Measurements from ENCODE around the gene ST8SIA4.

The ST8SIA4 gene

GRCh38 chr5:100779669-100780375 lies 123.3 kb downstream of the ST8SIA4 start:
- no peak for DNase-seq (ENCODE audit: low read depth)

DNA sequence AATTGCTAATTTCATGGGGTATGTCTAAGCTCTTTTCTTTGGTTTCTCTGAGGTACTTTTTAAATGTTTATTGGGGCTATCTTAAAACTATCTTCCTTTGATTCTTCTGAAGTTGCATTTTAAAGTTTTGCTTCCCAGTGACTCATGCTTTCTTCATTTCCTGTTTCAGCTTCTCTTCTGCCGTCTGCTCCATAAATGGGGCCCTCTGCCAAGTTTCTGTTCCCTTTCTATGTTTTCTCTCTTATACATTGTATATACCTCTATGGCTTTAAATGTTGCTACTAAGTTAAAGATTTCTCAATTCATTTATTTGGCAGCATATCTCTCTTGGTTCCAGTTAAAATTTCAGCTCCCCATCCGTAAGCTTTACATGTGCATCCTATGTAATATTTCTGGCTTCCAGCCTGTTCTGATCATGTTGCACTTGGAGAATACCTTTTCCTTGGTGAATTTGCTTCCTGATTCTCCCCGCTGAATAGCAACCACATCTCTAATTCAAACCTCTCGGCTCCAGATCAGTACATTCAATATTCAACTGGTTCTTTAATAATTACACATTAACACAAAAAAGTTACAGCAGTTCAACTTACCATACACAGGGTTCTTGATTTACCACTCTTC lies 125.3 kb downstream of the ST8SIA4 start:
- peak; percentile 77 for DNase-seq (ENCODE audit: low read depth)

DNA sequence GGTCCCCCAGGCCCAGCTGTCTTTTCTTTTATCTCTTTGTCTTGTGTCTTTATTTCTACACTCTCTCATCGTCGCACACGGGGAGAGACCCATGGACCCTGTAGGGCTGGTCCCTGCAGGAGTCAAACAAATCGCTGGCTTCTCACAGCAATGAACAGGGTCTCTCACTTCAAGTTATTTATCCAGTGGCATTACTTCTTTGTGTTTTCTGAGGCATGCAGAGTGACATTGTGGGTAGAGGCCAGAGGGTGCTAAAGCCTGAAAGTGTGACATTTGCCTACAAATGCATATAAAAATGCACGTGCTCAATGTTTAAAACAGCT lies 127.6 kb downstream of the ST8SIA4 start:
- no peak for DNase-seq (ENCODE audit: low read depth)

GRCh38 chr5:100772548-100772947 lies 130.5 kb downstream of the ST8SIA4 start:
- no peak for DNase-seq (ENCODE audit: low read depth)

- no peak for DNase-seq (ENCODE audit: low read depth)
These were observed 131.1 kb downstream of the ST8SIA4 start for GRCh38 chr5:100772006-100772405.

DNA sequence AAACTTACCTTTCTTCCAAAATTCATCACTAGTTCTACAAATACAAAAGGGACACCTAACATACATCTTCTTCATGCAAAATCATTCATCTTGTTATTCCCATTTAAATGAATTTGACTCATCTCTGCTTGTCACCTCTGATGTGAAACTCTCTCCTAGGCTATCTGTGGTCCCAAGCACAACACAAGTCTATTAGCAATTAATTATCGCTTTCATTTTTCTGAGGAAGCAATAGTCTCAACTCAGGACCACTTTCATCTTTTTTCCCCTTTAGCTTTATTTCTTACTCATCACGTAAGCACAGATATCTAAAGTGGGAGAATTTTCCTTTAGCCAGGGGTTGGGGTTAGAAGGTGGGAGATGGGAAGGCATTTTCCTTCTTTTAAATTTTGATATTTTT lies 131.9 kb downstream of the ST8SIA4 start:
- DNase-seq (ENCODE audit: low read depth), result no peak

- DNase-seq (ENCODE audit: low read depth), result no peak
These were observed 134.9 kb downstream of the ST8SIA4 start for GRCh38 chr5:100768221-100768620.

GRCh38 chr5:100762995-100763394 lies 140.1 kb downstream of the ST8SIA4 start:
- no peak for DNase-seq (ENCODE audit: low read depth)

DNA sequence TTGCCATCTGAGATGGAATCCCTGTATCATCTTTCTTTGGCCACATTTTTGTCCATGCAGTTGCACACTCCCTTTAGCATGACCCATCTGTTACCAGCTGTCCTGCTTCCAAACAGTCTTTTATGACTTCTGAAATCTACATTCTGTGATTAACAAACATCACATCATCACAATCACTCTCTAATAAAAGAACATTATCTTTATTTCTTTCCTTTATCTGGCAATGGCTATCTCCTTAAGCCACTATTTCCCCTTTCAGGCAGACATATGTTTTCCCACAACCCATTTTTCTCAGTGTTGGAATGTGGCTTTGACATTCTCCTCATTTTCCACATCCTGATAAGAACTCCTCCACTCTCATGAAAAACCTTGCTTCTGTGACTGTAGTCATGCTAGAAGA lies 141.0 kb downstream of the ST8SIA4 start:
- no peak for DNase-seq (ENCODE audit: low read depth)

- no peak for DNase-seq (ENCODE audit: low read depth)
These were observed 141.9 kb downstream of the ST8SIA4 start for GRCh38 chr5:100761192-100761591.

GRCh38 chr5:100760688-100761087 lies 142.4 kb downstream of the ST8SIA4 start:
- no peak for DNase-seq (ENCODE audit: low read depth)

GRCh38 chr5:100758780-100759179 lies 144.3 kb downstream of the ST8SIA4 start:
- DNase-seq (ENCODE audit: low read depth), result no peak

DNA sequence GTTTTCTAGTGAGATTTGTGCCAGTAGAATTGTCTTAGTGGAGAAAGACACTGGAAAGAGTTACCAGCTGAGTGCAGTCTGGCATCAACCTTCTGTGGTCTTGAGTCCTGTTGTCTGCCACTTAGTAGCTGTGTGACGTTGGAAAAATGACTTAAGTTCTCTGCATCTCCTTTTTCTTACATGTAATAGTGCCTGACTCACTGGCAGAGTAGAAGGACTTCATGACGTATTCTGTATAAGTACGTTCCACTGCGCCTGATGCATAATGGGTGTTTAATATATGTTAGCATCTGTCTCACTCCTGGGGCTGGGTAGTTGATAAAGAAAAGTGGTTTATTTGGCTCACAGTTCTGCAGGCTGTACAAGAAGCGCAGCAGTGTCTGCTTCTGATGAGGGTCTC lies 144.8 kb downstream of the ST8SIA4 start:
- no peak for DNase-seq (ENCODE audit: low read depth)

- no peak for DNase-seq (ENCODE audit: low read depth)
These were observed 145.5 kb downstream of the ST8SIA4 start for GRCh38 chr5:100757618-100758017.
